WI38 (cell line): ENCODE results near the gene GRID1.
"Not testable (repeated sequence)": the region's sequence is repeated elsewhere in the genome, so short reads cannot be mapped to it uniquely, and the experiment has no call there.

Experiments
- H3K4me3 ChIP-seq: 2 replicates; pipeline ENCODE4 v1.5.1; 2011; ENCODE audit warnings: low read depth, mild to moderate bottlenecking, control low read depth, low read length
- CTCF ChIP-seq: IDR thresholded peaks from 2 replicates; pipeline ENCODE4 v1.5.1; 2012; ENCODE audit warnings: low read depth, mild to moderate bottlenecking, control low read depth, low read length

Gene GRID1

DNA sequence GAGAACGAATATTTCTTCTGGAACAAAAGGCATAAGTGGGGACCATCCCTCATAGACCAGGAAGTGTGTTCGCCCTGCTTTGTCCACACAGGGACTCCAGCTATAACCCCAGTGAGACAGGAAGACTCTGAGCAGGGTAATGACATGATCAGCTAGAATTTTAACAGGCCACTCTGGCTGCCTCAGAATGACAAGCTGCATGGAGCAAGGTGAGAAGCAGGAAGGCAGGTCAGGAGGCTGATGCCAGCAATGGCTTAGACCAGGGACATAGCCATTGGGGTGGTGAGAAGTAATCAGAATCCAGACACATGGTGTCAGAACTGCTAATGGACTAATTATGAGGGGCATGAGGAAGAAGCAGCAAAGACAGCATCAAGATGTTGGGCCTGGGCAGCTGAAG is 264.6 kb downstream of the GRID1 start:
- no peak for TF ChIP-seq CTCF
- no peak overlapping the region for H3K4me3 ChIP-seq

DNA sequence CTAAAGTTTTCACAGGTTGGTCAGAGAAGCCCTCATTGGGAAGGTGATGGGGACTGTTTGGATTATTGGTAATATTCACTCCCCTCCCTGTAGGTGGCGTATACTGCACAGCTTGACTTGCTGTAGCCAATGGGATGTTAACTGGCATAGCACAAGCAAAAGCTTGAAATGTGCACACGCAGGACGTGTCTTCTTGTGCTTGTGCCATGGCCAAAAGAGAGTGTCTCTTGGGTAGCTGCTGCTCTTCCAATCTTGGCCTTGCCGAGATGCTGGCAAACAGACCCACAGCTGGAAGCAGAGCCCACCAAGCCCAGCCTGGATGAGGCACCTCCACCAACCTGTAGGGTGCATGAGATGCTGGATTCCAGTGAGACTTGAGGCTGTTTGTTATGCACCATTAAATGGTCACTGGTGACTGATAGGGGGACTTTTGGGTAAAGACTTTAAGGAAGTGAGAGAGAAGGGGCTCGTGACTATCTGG is 266.0 kb downstream of the GRID1 start:
- TF ChIP-seq CTCF: no peak
- no peak overlapping the region for H3K4me3 ChIP-seq

GRCh38 chr10:86099542-86100334 is 266.9 kb downstream of the GRID1 start:
- H3K4me3 ChIP-seq: no peak overlapping the region
- TF ChIP-seq CTCF: no peak

DNA sequence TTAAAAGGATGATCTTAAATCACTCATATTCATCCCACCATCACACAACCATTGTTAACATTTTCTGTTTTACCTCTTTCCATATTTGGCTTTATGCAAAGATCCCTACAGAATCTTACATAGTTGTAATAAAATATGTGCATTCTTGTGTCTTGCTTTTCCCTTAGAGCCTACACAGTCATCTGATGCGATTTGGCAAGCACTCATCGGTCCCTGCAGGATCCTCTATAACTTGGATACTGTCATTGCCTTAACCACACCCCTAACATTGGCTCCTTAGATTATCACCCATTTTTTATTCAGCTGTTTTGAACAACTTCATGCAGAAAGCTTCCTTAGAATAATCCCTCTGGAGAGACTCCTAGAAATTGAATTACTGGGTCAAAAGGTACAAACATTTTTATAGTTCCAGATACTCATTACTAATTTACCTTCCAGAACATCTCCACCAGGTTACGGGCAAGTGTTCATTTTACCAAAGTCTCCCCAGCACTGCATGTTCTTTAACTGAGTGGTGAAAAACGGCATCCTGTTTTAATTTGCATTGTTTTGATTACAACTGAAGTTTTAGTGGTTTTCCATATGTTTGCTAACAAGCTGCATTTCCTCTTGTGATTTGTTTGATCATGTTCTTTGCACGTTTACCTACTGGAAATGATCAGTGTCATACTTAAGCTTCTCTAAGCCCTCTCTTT is 268.3 kb downstream of the GRID1 start:
- TF ChIP-seq CTCF: no peak

DNA sequence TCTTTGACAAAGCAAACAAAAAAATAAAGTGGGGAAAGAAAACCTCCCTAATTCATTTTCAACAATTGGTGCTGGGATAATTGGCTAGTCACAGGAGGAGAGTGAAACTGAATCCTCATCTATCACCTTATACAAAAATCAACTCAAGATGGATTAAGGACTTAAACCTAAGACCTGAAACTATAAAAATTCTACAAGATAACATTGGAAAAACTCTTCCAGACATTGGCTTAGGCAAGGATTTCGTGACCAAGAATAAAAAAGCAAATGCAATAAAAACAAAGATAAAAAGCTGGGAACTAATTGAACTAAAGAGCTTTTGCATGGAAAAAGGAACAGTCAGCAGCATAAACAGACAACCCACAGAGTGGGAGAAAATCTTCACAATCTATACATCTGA is 271.5 kb downstream of the GRID1 start:
- not testable (repeated sequence) for H3K4me3 ChIP-seq

More for the DNA sequence above, 268.3 kb downstream of the GRID1 start:
- H3K4me3 ChIP-seq: no peak overlapping the region

DNA sequence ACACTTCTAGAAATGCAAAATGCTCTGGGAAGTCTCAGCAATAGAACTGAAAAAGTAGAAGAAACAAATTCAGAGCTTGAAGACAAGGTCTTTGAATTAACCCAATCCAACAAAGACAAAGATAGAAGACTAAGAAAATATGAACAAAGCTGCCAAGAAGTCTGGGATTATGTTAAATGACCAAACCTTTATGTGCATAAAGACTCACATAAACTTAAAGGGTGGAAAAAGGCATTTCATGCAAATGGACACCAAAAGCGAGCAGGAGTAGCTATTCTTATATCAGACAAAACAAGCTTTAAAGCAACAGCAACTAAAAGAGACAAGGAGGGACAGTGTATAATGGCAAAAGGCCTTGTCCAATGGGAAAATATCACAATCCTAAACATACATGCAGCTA is 274.3 kb downstream of the GRID1 start:
- H3K4me3 ChIP-seq: not testable (repeated sequence)

DNA sequence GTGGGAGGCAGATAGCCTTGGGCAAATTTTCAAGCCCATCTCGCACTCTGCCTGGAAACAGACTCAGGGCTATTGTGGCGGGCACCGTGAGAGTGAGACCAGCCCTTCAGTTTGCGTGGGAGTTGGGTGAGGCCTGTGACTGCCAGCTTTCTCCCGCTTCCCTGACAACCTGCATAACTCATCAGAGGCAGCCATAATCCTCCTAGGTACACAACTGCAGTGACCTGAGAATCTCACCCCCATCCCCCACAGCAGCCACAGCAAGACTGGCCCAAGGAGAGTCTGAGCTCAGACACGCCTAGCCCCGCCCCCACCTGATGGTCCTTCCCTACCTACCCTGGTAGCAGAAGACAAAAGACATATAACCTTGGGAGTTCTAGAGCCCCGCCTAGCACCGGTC is 275.4 kb downstream of the GRID1 start:
- no peak for TF ChIP-seq CTCF
- no peak overlapping the region for H3K4me3 ChIP-seq

DNA sequence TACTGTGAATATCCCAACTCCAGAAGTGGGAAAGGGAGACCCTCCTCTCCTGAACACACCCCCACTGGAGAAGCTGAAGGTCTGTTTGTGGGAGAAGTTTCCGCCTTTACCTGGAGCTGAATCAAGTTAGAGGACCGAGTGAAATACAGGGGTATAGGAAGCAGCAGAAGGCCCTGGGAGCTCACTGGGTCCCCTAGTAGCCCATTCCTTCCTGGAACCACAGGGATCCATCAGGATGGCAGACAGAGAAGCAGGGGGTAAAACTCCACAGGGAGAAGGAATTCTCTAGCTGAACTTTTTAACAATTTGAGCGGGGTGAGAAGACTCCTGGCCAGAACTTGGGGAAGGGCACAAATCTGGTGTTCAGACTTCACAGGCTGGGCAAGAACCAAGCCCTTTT is 275.8 kb downstream of the GRID1 start:
- no peak for TF ChIP-seq CTCF
- no peak overlapping the region for H3K4me3 ChIP-seq
